ENCODE results near the gene MYLK. TPM values are rescaled to one million over a fixed set of nuclear protein-coding genes. Genes with fewer than 3 reads are reported as not detected.

Gene MYLK
- total RNA-seq, 1 experiment from 2014 or later = 23.0 TPM

DNA sequence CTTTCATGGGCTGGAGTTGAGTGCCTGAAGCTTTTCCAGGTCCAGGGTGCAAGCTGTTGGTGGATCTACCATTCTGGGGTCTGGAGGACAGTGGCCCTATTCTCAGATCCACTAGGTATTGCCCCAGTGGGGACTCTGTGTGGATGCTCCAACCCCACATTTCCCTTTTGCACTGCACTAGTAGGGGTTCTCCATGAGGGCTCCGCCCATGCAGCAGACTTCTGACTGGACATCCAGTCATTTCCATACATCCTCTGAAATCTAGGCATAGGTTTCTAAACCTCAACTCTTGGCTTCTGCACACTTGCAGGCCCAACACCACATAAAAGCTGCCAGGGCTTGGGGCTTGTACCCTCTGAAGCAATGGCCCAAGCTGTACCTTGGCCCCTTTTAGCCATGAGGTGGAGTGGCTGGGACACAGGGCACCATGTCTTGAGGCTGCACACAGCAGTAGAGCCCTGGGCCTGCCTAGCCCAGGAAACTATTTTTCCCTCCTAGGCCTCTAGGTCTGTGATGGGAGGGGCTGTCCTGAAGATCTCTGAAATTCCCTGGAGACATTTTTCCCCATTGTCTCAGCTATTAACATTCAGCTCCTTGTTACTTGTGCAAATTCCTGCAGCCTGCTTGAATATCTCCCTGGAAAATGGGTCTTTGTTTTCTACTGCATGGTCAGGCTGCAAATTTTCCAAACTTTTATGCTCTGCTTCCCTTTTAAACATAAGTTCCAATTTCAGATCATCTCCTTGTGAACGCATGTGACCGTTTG, 293.3 kb downstream of the MYLK start:
- Mint-ChIP-seq H3K4me3 (ENCODE audit: unreplicated experiment) (no peak overlapping the region), H3K36me3 (ENCODE audit: insufficient read depth, unreplicated experiment) (no peaks in the 10 kb centered on the region), H3K4me1 (ENCODE audit: low read depth, unreplicated experiment) (no peaks in the 10 kb centered on the region), H3K27me3 (ENCODE audit: insufficient read depth, unreplicated experiment) (no peaks in the 10 kb centered on the region), H3K27ac (ENCODE audit: unreplicated experiment) (no peak overlapping the region), H3K9me3 (ENCODE audit: unreplicated experiment) (peaks cover 22% of the 10 kb centered on the region)
- intact Hi-C loops (cut with micrococcal nuclease; ENCODE audit: unreplicated experiment) = no loop called here
- Histone ChIP-seq H3K4me1 (peaks cover 16% of the 10 kb centered on the region), H3K9me3 (peaks cover 39% of the 10 kb centered on the region), H3K4me3 (ENCODE audit: low read depth, low read length) (no peak overlapping the region), H3K27me3 (replicated peaks; ENCODE audit: control insufficient read depth, insufficient read depth, low read length) (no peaks in the 10 kb centered on the region), H3K36me3 (ENCODE audit: control insufficient read depth, insufficient read depth, low read length) (peaks cover 2% of the 10 kb centered on the region; the same call in 1 of the 2 replicates)
- ChIA-PET CTCF (no interaction called here), POLR2A (no interaction called here)
- TF ChIP-seq, protein P1, sequence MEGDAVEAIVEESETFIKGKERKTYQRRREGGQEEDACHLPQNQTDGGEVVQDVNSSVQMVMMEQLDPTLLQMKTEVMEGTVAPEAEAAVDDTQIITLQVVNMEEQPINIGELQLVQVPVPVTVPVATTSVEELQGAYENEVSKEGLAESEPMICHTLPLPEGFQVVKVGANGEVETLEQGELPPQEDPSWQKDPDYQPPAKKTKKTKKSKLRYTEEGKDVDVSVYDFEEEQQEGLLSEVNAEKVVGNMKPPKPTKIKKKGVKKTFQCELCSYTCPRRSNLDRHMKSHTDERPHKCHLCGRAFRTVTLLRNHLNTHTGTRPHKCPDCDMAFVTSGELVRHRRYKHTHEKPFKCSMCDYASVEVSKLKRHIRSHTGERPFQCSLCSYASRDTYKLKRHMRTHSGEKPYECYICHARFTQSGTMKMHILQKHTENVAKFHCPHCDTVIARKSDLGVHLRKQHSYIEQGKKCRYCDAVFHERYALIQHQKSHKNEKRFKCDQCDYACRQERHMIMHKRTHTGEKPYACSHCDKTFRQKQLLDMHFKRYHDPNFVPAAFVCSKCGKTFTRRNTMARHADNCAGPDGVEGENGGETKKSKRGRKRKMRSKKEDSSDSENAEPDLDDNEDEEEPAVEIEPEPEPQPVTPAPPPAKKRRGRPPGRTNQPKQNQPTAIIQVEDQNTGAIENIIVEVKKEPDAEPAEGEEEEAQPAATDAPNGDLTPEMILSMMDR (IDR thresholded peaks at IDR 0.05; ENCODE audit: insufficient read depth in 1 of 2, low read depth in 1 of 2, low read length in 1 of 2, severe bottlenecking in 1 of 2, unreplicated experiment in 1 of 2) = no peak
- BruUV-seq (replicated peaks) = no TSS peak
- DNase-seq = peak in 1 of 2 experiments; percentile 15

DNA sequence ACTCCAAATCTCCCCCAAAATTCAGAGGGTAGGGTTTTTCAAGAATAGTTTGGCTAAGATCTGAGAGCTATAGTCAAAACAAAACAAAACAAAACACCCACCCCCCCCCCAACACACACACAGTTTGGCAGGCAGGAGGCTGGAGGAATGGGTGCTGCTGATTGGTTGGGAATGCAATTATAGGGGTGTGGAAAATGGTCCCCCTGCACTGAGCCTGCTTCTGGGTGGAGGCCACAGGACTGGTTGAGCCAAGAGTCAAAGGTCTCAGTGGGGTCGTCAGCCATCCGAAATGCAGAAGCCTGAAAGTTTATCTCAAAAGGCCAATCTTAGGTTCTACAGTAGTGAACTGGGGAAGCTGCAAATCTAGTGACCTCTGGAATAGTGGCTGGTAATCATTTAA, 296.7 kb downstream of the MYLK start:
- Histone ChIP-seq H3K4me1 (peaks cover 22% of the 10 kb centered on the region), H3K36me3 (ENCODE audit: control insufficient read depth, insufficient read depth, low read length) (peaks cover 2% of the 10 kb centered on the region), H3K9me3 (peaks cover 39% of the 10 kb centered on the region), H3K4me3 (ENCODE audit: low read depth, low read length) (no peak overlapping the region), H3K27me3 (replicated peaks; ENCODE audit: control insufficient read depth, insufficient read depth, low read length) (no peaks in the 10 kb centered on the region)
- intact Hi-C loops (cut with micrococcal nuclease; ENCODE audit: unreplicated experiment) = no loop called here
- ChIA-PET POLR2A (interaction anchor here (2.8 kb wide), 1 partner anchor 19 kb away, joined by 22 read pairs; no protein-coding TSS in a partner anchor), CTCF (no interaction called here)
- peak overlapping the region; percentile 73 for H3K27ac Mint-ChIP-seq (ENCODE audit: unreplicated experiment)
- H3K9me3 Mint-ChIP-seq (ENCODE audit: unreplicated experiment) = peaks cover 16% of the 10 kb centered on the region
- H3K4me1 Mint-ChIP-seq (ENCODE audit: low read depth, unreplicated experiment) = peaks cover 11% of the 10 kb centered on the region
- DNase-seq = peak; percentile 9 to 49
- H3K4me3 Mint-ChIP-seq (ENCODE audit: unreplicated experiment) = no peak overlapping the region
- peaks cover 10% of the 10 kb centered on the region for H3K36me3 Mint-ChIP-seq (ENCODE audit: insufficient read depth, unreplicated experiment)
- BruUV-seq (replicated peaks) = no TSS peak
- TF ChIP-seq, protein P1 (IDR thresholded peaks at IDR 0.05; ENCODE audit: insufficient read depth in 1 of 2, low read depth in 1 of 2, low read length in 1 of 2, severe bottlenecking in 1 of 2, unreplicated experiment in 1 of 2) = no peak
- no peaks in the 10 kb centered on the region for H3K27me3 Mint-ChIP-seq (ENCODE audit: insufficient read depth, unreplicated experiment)

DNA sequence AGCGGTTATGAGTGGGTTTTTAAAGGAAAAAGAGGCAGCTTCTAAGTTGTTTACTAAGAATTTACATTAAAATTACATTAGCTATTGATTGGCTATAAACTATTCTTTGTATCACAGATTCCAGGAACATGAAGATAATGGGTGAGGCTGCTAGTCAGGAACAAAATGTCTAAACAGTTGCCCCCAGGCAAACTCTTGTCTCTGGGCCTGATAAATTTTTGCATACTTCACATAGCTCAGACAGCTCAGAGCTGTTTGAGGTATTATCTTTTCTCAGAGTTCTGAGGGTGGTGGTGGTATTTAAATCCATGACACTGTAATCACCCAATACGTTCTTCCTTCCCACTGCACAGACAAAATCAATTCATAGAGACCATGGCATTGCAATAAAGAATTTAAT, 297.2 kb downstream of the MYLK start:
- H3K27ac Mint-ChIP-seq (ENCODE audit: unreplicated experiment) = peak overlapping the region; percentile 73
- H3K4me3 Mint-ChIP-seq (ENCODE audit: unreplicated experiment) = no peak overlapping the region
- H3K4me3 ChIP-seq (ENCODE audit: low read depth, low read length) = peak overlapping the region; percentile 71
- no peaks in the 10 kb centered on the region for H3K27me3 Mint-ChIP-seq (ENCODE audit: insufficient read depth, unreplicated experiment)
- peaks cover 14% of the 10 kb centered on the region for H3K36me3 Mint-ChIP-seq (ENCODE audit: insufficient read depth, unreplicated experiment)
- H3K27me3 ChIP-seq (replicated peaks; ENCODE audit: control insufficient read depth, insufficient read depth, low read length) = no peaks in the 10 kb centered on the region
- peak; percentile 69 to 77 for DNase-seq
- POLR2A ChIA-PET = interaction anchor here (0.7 to 2.8 kb wide), 3 partner anchors 19 to 1120 kb away, joined by 3 to 22 read pairs (median 3); no protein-coding TSS in a partner anchor
- CTCF ChIA-PET = interaction anchor here (1.5 kb wide), 1 partner anchor 19 kb away, joined by 4 read pairs; no protein-coding TSS in a partner anchor
- TF ChIP-seq, protein P1 (IDR thresholded peaks at IDR 0.05; ENCODE audit: insufficient read depth in 1 of 2, low read depth in 1 of 2, low read length in 1 of 2, severe bottlenecking in 1 of 2, unreplicated experiment in 1 of 2) = no peak
- H3K4me1 Mint-ChIP-seq (ENCODE audit: low read depth, unreplicated experiment) = peaks cover 12% of the 10 kb centered on the region
- H3K9me3 ChIP-seq = peaks cover 39% of the 10 kb centered on the region
- intact Hi-C loops (cut with micrococcal nuclease; ENCODE audit: unreplicated experiment) = no loop called here
- no TSS peak for BruUV-seq (replicated peaks)
- peaks cover 22% of the 10 kb centered on the region for H3K4me1 ChIP-seq
- H3K9me3 Mint-ChIP-seq (ENCODE audit: unreplicated experiment) = peaks cover 11% of the 10 kb centered on the region
- peaks cover 2% of the 10 kb centered on the region for H3K36me3 ChIP-seq (ENCODE audit: control insufficient read depth, insufficient read depth, low read length)

Measured in Caco-2 (cell line).